Cortex of kidney (tissue), 1 donor: ENCODE results near the gene LOXL4.

ENCODE experiments used
- DNase-seq: peaks from one replicate; lab custom pipeline; 2025; lab: John Stamatoyannopoulos, UW

The LOXL4 gene

DNA sequence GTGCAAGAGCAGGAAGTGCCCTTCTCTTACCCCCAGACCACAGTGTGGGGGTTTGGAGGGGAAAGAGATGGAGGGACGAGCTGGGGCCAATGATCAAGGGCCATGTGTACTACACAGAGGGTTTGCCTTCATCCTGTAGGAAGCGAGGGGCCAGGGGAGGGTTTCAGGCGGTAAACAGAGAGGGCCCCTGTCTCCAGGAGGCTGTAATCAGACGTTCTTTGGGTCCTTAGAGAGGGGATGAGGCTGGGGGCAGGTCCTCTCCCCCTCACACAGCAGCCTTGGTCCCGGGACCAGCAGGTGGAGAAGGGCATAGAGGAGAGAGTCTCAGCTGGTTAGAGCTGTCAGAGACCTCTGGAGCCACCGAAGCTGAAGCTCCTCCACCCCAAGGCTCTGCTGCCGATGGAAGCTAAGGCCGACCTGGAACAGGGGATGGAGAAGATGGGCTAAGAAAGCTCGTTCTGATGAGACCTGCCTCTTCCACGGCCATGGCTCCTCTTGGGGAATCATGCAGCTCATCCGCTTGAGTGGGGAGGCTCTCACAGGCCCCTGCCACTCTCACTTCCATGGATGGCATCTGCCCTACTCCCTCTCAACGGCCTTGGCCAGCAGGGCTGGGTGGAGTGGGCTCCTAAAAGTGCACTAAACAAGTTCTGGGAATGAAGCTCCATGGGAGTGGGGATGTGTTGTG lies 3.5 kb downstream of the LOXL4 start:
- no peak for DNase-seq

DNA sequence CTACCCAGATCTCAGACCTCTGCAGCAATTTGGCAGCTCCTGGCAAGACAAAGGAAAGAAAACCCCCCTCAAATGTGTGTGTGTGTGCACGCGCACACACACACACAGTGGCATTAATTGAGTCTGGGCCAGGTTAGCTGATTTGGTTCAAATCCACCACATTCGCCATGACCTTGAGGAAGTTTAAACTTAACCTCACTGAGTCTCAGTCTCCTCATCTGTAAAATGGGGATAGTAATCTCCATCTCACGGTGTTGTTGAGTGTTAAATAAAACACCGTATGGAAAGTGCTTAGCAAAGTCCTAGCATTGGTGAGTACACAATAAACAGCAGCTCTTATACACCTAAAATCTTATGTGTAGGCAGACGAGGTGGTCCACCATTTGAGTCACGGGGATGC lies 4.9 kb downstream of the LOXL4 start:
- no peak for DNase-seq

DNA sequence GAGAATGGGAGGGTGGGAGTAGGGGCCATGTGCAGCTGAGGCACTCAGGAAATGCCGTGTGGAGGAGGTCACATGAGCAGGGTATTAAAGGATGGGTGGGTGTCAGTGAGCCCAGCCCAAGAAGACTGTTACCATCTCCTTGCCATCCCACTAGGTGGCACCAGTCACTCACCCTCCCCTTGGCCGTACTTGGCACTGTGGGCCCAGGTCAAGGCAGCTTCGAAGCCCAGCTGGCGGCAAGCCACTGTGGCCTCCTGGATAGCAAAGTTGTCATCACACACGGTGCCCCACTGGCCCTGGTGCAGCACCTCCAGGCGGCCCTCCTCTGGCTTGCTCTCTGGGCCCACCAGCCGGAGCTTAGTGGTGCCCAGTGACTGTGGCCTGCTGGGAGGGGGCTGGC lies 5.4 kb downstream of the LOXL4 start:
- no peak for DNase-seq

DNA sequence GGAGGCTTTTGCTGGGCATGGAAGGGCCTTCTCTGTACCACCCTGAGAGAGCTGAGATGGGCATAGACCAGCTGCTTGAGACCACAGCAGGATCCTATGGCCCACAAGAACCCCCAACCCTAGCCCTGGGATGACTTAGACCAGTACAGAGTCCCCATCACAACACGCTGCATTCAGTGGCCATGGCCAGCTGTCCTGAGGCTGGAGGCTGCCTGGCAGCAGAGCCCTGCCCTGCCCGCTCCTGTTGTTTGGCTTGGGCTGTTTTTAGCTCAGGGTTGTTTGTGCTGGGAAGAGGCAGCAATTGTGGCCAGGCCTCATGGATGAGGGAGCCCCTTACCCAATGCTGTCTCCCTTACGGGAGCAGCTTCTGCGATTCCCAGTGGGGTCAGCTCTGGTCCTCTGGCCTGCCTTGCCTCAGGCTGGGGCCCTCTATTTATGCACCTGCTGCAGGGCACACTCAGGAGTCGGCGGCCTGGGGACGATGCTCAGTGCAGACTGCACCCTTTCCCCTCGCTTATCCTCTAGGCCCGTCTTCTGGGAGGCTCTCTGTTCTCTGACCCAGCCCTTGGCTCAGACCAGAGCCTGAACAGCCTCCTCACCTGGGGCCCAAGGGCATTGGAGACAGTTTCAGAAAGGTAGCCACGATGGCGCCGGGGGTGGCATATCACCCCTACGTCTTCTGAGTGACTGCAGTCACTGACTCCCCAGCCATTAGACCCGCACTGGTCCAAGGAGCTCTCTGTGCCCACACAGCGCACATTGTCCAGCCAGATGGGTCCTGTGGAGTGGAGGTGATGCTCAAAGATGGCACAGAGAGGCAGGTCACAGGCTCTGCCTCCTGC lies 6.3 kb downstream of the LOXL4 start:
- DNase-seq, result no peak

DNA sequence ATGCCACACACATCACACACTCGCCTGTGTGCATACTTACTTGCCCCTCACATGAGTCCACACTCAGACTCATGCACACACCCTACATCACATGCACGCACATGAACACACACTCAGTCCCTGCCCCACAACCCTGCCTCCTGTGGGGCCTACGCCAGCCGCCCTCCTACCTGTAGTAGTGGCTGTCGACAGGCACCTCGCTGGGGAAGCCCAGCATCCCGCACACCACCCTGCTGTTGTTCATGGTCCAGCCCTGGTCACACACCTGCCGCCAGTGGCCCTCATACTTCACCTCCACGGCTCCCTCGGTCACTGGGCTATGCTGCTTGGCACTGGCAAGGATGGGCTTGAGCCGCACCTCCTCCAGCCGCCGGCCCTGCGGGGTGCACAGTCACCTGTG lies 7.2 kb downstream of the LOXL4 start:
- DNase-seq, result no peak

DNA sequence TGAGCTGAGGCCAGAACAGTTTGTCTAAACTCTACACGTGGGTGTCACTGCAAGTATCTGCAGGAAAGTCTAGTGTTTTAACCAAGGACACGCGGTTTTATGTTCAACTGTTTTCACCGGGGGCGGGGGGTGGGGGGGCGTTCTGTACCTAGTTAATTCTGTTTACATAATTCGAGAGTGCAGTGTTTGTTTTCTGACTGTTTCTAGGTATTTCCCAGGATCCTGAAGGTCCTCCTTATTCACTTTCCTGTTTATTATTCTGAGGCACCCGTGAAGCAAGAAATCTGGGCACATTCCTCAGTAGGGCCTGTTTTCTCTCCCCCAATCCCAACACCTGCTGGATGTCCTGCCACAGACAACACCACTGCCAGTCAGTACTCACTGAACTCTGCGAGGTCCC lies 7.6 kb downstream of the LOXL4 start:
- no peak for DNase-seq

DNA sequence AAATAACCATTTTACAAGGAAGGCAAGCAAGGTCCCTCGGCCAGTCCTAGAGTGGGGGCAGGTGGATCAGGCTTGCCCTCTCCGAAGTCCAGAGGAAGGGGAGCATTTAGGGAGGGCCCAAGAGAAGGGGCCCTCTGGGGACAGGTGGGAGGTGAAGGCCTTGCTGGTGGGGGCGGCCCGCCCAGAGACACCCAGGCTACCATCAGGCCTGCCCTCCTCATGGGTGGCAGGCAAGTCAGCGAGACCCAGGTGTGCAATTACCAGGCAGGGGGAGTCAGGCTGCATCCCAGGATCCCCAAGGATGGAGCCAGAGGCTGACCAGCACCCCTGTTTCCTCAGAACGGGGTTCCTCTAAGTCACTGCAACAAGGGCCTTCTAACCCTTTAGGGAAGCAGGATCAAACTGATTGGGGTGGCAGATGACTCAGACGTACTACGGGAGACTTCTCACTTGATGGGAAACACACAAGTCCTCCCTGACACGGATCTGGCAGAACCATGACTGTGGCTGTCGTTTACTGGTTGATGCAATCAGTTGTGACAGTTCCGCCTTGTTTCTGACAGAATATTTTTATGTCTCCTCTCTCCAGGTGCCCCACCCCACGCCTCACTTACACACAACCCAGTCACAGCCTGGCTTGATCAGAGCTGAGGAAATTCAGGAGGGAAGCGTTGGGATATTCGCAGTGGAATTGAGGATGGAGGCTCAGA lies 8.2 kb downstream of the LOXL4 start:
- no peak for DNase-seq

DNA sequence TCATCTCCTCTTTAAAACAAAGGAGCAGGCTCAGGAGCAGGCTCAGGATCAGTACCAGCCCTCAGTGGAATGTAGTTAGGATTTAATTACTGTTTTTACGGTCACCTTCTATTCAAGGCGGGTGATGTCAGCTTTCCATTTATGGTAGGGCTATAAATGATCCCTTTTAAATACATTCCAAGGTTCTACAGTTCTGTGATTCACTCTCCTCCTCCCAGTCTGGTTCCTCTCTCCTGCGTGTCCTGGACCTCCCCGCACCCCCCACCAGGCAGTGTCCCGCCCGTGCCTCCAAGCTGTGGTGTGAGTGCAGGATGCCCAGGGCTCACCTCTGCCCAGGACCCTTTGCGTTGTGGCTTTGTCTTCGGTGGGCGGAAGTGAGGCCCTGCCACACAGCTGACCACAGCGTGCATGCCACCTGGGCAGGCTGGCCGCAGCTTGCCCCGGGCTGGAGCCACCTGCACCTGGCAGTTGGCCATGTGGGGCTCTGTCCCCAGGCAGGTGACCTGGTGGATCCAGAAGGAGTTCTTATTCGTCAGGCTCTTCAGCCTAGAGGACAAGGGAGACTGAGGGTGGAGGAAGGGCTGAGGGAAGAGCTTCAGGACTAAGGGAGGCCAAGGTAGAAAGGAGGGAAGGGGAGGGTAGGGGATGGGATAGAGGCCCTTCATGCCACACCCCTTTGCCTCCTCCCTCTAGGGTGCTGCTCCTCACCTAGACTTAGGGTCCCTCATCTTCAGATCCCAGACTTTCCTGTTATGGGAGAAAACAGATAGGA lies 9.1 kb downstream of the LOXL4 start:
- DNase-seq, result no peak

DNA sequence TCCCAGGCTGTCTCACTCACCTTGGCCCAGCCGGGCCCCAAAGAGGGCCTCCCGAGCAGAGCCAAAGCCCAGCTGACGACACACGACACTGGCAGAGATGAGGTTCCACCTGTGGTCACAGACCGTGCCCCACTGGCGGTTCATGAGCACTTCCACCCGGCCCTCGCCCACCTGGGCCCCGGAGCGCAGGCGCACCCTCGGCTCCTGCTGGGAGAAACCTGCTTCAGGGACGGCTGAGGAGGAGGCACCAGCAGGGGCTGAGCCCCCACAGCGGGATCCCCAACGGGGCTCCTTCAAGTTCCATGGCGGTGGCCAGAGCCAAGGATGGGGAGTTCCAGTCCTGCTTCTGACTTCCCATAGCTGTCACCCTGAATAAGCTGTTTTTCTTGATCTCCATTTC lies 10.0 kb downstream of the LOXL4 start:
- no peak for DNase-seq

DNA sequence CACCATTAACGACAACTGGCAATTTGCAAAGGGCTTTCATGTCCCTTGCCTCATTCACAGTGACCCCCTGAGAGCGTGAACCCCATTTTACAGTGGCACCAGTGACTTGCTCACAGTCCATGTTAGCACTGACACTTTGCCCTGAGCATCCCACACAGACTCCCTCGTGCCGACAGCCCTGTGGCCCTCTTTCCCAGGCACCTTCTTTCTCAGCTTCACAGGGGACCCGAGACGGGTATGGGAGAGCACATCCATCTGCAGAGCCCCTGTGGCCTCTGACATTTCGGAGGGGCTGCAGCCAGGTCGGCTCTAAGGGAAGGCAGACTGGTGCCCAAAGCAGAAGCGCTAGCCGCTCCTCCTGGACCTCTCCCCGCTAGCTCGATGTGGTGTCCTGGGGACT lies 10.8 kb downstream of the LOXL4 start:
- DNase-seq, result no peak

DNA sequence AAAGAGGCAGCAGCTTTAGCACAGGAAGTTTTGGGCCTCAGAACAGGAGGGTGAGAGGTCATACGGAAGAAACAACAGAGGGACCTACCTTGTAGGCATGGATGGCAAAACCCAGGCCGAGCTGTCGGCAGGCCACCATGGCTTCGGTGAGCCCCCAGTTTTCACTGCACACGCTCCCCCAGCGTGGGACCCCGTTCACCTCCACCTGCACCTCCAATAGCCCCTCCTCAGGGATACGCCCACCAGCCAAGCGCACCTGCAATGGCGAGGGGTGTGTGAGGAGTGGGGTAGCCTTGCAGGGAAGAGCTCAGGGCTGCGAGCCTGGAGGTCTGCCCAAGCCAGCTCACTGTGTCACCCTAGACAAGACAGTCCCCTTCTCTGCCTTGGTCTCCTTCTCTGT lies 11.3 kb downstream of the LOXL4 start:
- DNase-seq, result no peak

DNA sequence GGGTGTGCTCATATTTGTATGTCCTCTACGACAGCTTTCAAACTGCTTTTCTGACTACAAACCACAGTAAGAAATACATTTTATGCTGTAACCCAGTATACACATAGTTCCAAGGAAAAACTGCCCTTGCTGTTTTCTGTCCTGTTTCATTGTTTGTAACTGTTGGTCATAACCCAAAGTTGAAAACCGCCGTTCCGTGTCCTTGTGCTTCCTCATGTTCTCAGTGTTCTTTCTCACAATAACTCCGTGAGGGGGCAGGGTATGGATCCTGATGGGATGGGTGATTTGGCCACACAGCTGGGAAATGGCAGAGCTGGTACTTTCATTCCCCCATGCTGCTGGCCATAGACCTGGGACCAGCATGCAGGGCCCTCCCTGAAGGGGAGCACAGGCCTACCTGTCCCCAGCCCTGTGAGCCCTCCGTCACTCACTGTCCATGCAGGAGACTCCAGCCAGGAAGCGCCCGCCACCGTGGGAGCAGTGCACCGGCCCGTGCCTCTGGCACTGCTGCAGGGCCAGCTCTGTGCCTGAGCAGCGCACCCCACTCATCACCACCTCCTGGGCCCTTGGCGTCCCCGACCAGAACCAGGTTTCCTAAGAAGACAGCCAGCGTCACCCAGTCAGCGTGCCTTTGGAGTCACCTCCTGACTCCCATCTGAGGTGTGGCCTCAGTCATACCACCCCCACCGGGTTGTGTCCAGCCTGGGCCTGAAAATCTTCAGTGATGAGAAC lies 12.7 kb downstream of the LOXL4 start:
- DNase-seq, result no peak

DNA sequence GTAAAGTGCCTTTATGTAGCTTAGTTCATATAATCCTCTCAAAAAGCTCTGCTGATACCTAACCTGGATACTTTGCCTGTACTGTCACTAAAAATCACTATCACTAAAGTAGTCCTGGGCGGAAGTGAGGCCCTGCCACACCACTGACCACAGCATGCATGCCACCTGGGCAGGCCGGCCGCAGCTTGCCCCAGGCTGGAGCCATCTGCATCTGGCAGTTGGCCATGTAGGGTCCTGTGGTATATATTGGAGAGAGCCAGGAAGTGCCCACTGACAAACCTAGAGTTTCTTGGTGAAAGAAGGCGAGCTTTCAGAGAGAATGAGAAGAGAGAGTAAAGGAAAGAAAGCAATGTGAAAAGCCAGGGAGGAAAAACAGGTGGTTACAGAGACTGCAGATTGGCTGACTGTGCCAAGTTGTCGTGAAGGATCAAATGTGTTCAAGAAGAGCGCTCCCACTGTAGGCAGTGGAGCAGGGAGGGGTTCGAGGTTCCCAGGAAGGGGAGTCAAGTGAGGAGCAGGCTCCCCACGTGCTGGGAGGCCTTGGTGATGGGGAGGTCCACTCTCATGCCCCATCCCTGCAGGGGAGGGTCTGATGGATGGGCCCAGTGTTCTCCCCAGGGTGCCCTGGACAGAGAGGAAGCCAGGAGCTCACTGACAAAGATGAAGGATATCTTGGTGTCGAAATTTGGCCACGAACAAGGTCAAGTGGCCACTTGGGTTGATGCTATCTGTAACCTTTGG lies 13.6 kb downstream of the LOXL4 start:
- DNase-seq, result no peak

DNA sequence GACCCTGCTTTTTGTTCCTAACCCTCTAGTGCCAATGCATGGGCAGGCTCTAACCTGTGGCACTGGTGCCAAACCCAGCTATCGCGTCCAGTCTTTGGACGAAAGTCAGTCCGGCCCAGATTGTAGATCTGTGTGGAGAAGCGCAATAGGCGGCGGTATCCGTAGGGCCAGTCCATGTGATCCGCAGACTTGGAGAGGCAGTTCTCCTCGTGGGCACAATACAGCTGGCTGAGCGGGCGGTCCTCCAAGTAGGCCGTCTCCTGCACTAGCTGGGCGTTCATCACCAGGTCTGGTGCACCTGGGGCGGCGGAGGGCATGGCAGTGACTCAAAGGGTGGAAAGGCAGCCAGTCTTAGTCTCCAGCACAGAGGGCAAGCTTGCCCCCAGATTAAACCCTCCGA lies 14.5 kb downstream of the LOXL4 start:
- DNase-seq, result no peak

DNA sequence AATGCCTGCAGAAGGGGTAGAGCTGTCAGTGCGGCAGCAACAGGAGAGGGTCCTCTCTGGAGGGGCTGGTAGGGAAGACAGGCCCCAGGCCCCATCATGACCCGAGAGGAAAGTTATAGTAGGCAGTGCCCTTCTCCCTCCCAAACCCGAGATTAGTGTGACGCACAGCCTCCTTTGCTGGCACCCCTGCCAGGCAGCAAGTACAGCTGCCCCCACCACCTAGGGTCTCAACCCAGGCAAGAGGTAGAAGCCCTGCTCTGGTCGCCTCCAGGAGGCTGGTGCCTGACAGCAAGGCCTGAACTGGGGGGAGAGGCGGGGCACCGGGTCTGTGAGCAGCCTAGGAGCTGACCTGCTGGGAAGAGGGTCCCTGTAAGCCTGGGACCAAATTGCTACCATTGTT lies 15.5 kb downstream of the LOXL4 start:
- no peak for DNase-seq

DNA sequence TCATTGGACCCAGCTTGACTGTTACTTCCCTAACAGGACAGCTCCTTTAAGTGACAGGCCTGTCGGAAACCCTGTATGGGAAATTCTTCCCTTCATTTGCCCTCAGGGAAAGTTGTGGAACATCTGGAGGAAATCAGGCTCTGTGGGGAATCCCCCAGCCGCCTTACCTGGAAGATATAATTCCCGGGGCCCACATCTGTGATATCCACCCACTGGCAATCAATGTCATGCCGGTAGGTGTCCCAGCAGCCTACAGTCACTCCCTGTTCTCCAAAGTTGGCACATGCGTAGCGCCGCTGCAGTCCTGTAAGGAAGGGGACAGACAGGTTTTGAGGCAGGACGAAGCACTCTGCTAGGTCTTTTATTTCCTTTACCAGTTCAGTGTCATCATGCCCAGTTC lies 16.6 kb downstream of the LOXL4 start:
- no peak for DNase-seq

DNA sequence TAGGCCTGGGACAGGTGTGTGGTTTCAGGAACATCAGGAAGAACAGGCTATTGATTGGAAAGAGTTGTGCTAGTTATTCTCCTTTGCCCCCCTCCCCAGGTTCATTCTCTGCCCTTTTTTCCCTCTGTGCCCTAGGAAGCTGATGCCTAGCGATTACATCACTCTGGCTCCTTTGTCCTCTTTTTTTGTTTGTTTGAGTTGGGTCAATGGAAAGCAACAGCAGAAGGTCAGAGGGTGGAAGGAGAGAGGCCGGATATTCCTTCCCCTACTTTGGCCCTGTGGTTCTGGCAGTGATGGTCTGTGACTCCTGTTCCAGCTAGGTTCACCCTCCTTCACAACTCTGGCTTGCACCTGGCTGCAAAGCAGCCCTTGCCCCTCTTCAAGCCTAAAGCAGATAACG lies 18.9 kb downstream of the LOXL4 start:
- no peak for DNase-seq

DNA sequence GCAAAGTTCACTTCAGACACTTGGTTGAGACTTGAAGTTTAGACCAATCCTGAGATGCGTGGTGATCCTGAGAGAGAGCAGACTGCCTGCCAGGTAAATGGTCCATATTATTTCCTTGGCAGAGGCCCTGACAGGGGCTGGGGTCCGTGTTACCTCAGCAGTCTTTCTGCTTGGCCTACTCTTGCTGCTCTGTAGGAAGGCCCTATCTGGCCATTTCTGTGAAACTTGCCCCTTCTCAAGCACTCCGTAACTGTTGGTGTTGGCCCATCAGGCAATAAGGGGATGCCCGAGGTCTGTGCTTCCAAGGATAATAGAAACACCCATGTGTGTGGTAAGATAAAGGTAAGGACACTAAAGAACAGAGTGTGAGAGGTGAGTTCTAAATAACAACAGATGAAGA lies 20.0 kb downstream of the LOXL4 start:
- no peak for DNase-seq

DNA sequence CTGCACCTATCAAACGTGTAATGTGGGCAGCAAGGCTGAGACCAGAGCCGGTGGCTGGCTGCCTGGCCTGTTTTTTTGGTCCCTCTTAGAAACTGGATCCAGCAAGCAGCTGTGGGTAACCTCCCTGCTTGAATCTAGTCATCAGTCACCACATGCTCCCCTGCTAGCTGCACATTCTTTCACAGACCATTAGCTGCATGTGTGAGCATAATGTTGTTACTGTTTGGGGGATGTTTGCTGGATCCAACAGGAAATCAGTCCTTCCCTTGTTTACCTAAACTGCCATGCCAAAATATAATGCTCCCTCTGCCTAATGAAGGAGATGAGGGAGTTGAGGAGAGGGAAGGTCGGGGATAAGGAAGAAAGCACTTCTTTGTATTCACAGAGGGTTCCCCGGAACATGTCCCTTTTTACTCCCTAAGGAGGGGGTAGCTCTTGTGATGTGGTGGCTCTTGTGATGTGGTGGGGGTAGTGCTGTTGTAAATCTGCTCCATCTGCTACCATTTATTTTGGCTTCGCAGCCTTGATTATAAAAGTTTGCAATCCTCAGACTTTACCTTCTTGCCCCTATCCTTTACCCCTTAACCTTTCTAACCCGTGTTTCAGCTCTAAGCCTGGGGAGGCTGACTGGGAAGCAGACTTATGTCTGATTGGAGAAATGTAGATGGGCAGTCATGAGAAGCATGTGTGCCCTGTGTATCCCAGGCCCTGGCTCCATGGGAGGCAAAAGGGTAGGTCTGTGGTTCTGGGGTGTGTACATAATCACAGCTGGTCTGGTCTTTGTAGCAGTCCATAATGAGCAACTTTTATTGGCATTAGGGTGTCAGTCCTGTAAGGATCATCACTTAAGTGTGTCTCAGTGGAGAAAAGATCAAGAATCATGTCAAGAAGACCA lies 20.8 kb downstream of the LOXL4 start:
- no peak for DNase-seq

DNA sequence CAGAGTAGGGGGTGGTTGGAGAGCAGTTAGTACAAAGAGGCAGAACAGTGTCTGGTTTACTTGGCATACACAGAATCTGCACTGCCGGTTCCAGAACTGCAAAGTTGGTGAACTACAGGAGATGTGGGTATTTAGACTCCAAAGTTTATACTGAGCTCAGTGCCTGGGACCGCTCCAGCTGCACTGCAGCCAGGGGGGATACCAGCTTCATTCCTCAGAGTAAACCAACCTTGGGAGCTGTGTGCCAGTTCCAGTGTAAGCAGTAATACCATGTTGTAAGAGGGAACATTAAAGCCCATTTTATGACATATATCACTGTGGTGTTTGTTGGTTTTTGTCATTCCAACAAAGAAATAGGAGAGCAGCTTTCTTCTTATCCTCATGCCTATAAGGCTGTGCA lies 23.4 kb downstream of the LOXL4 start:
- DNase-seq, result no peak
